ENCODE data around the gene ZNF771.
A peak's percentile ranks its signal among the peaks of the same experiment; 100 is the strongest.

ZNF771 gene

DNA sequence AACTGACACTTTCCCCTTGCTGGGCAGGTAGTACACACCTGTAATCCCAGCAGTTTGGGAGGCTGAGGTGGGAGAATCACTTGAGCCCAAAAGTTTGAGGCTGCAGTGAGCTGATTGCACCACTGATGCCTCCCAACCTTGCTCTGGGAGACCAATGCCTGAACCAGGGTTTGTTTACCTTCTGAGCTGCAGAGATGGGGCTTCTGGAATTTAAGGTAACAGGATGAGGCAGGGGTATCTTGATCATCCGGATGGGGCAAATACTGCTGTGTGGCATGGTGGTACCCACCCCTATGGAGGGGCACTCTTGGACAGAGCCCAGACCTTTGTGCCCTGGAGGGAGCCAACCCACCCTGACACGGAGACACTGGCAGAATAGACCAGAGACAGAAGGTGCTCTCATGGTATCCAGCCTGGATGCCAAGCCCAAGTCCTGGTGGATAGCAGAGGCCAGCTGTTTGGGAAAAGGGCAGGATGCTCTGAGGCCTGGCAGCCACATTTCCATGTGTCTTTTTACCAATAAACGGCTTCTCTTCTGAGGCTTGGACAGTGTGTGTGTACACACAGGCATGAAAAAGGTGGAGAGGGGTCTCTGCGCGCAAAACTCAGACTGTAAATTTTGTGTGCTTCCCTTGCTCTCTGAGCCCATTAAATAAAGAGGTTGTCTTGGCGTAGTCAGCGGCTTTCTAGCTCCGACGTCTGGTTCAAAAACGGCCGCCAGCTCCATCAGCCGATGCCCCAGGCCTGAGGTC, 7.8 kb upstream of the ZNF771 start:
- no peak for DNase-seq

DNA sequence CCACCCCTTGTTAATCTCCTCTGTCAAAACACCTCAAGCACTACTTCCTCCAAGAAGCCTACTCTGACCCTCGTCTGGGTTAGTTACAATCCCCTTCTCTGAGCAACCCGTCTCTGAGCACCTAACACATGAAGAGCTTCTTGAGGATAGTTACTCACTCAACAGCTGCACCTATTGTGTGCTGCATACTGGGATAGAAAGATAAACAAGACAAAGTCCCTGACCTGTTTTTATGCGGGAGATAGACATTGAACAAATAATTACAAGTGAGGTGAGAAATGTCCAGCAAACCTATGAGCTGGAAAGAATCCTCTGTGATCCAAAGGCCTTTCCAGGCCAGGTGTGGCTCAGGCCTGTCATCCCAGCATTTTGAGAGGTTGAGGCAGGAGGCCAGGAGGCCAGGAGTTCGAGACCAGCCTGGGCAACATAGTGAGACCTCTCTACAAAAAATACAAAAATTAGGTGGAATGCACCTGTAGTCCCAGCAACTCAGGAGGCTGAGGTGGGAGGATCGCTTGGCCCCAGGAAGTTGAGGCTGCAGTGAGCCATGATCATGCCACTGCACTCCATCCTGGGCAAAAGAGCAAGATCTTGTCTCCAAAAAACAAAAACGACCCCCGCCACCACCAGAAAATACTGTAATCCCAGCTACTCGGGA, 5.5 kb upstream of the ZNF771 start:
- DNase-seq, result no peak

DNA sequence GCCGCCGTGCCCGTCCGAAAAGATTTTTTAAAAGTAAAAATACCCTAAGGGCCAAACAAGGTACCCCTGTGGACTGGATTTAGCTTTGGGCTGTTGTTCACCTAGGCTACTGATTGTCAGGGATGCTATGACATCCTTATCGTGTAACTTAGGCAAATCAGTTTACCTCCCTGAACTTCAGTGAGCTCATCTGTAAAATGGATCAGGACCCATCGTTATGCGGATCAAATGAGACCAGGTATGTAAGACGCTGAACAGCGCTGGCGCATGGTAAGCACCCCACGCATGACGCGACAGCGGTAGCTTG, 658 bp upstream of the ZNF771 start:
- DNase-seq, result no peak

DNA sequence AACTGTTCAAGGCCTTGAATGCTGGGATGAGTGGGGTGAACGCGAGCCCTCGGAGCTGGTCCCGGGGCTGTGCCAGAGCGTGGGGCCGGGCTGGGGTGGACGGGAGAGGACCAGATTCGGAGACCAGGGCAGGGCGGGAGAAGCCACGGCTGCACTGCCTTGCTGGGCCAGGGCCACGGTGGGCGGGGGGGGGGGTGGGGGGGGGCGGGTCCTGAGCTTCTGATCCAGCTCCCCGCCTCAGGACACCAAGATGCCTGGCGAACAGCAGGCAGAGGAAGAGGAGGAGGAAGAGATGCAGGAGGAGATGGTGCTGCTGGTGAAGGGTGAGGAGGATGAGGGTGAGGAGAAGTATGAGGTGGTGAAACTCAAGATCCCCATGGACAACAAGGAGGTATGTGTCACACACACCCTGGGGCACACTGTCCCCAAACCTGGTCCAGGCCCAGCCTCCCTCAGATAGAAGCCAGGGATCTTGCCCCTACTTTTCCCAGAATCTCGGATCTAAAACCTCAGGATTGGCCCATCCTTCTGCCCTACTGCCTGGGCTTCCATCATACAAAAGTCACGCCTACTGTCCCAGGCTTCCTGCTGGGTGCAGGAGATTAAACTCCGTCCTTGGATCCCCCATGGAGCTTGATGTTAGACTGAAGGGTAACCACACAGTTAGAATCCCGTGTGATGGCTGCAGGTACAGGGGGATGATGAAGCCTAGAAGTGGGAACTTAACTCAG, 563 bp downstream of the ZNF771 start:
- no peak for DNase-seq

DNA sequence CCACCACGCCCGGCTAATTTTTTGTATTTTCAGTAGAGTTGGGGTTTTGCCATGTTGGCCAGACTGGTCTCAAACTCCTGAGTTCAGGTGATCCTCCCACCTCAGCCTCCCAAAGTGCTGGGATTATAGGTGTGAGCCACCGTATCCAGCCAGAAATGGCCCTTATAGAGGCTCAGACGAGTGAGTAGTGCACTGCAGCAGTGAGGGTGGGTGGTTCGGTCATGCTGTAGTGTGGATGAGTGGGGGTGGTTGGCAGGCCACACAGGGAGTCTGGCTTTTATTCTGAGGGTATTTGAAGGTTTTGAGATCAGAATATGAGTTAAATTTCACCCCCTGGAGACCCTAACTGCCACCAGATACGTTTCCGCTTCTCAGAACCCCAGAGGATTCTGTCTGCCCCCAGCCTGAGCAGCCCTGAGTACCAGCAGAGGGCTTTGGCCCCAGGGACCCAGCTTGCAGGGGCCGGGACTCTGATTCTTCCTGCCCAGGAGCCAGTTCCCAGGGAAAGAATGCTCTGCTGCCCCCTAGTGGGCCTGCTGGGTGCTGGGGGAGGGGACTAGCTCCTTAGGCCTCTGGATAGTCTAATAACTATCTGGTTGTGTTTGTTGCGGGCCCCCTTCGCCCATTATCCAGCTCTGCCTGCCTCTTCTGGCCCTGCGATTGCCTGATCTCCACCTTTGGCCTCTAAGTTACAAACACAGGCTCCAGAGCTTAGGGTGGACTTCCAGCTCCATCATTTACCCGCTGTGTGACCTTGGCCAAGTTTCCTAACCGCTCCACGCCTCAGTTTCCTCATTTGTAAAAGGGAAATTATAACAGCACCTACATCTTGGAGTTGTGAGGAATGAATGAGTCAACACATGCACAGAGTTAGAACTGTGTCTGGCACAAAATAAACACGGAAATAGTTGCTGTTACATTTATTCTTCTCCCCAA, 2.0 kb downstream of the ZNF771 start:
- peak; percentile 94 for DNase-seq

DNA sequence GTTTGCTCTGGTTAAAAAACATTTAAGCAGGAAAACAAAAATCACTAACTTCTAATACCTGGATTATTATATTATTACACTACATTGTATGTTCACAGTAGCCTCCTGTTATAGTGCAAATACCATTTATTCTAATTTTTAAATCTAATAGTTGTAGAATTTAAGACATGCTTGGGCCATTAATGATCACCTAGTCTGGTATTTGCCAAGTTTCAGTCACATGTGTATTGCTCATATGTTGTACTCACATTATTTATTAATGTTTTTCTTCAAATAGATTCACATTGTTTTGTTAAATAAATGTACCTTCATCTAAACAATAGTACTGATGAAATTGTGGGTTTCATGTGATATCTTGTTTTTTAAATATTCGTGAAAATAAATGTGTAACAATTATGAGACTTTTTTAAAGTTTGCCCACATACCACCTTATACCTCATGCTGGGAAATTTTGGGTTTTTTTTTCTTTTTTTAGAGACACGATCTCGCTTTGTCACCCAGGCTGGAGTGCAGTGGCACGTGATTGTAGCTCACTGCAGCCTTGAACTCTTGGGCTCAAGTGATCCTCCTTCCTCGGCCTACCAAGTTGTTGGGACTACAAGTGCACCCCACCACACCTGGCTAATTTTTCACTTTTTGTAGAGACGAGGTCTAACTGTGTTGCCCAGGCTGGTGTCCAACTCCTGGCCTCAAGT, 5.9 kb downstream of the ZNF771 start:
- DNase-seq, result no peak

DNA sequence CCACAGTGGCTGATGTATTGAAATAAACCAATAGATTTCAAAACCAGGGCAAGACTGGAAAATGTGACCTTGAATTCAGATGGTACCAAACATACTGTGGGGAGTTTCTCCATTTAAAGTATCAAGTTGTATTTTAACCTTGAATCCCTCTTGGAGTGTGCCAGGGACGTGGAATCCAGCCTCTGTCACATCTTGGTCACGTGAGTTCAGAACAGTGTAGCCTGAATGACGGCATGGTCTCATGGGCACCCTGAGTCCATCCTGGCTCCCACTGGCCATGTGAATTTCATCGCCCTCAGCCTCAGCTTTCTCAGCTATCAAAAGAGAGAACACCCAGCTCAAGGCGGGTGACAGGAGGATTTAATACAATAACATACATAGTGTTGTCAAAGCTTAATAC, 6.8 kb downstream of the ZNF771 start:
- no peak for DNase-seq

DNA sequence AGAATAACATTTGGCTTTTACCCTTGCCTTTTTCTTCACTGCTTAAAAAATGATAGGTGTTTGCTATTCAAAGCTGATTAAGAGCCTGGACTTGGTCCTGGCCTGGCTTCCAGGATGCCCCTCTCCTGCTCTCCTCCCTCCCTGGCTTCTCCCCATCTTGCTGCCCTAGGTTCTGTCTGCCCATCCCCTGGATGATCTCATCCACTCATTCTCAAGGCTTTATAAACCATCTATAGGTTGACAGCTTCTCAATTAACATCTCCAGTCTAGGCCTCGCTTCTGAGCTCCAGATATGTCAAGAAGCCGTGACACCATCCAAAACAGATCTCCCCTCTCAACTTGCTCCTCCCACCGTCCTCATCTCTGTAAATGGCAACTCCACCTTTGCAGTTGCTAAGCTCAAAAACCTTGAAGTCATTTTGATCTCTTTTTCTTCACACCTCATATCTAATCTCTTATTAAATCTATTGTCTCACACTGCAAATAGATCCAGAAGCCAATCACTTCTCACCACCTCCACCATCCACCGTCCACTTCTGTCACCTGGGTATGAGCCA, 8.7 kb downstream of the ZNF771 start:
- DNase-seq, result no peak

DNA sequence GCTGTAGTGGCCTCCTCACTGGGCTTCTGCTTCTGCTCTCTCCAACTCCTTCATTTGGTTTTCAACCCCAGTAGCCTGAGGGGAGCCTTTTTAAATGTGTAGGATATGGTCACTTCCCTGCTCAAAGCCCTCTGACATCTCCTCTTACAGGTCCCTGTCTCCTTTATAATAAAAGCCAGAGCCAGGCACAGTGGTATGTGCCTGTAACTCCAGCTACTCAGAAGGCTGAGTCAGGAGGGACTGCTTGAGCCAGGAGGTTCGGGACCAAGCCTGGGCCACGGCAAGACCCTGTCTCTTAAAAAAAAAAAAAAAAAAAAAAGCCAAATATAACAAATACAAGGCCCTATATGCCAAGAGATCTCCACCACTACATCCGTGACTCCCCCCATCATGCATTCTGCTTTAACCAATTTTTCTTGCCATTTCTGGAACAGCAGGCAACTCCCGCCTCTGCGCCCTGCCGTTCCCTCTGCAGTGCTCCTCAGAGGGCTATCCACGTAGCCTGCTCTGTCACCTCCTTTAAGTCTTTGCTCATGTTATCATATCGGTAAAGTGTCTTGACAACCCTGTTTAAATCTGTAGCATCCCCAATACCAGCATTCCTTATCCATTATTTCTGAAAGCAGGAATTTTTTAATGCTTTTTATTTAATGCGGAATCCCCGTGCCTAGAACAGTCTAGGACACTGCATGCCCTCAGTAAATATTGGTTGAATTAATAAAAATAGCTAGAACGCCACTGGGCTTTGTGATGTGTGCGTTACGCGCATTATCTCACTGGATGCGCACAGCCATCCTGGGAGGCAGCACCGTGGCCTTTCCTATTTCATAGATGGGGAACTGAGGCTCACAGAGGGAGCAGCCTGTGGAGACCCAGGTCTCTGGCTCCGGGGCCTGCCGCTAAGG, 9.5 kb downstream of the ZNF771 start:
- no peak for DNase-seq

DNA sequence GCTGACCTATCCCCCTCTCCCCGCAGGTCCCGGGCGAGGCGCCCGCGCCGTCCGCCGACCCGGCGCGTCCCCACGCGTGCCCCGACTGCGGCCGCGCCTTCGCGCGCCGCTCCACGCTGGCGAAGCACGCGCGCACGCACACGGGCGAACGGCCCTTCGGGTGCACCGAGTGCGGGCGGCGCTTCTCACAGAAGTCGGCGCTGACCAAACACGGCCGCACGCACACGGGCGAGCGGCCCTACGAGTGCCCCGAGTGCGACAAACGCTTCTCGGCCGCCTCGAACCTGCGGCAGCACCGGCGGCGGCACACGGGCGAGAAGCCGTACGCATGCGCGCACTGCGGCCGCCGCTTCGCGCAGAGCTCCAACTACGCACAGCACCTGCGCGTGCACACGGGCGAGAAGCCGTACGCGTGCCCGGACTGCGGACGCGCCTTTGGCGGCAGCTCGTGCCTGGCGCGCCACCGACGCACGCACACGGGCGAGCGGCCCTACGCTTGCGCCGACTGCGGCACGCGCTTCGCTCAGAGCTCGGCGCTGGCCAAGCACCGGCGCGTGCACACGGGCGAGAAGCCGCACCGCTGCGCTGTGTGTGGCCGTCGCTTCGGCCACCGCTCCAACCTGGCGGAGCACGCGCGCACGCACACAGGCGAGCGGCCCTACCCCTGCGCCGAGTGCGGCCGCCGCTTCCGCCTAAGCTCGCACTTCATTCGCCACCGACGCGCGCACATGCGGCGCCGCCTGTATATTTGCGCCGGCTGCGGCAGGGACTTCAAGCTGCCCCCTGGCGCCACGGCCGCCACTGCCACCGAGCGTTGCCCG, 10.3 kb downstream of the ZNF771 start:
- DNase-seq, result peak; percentile 77

DNA sequence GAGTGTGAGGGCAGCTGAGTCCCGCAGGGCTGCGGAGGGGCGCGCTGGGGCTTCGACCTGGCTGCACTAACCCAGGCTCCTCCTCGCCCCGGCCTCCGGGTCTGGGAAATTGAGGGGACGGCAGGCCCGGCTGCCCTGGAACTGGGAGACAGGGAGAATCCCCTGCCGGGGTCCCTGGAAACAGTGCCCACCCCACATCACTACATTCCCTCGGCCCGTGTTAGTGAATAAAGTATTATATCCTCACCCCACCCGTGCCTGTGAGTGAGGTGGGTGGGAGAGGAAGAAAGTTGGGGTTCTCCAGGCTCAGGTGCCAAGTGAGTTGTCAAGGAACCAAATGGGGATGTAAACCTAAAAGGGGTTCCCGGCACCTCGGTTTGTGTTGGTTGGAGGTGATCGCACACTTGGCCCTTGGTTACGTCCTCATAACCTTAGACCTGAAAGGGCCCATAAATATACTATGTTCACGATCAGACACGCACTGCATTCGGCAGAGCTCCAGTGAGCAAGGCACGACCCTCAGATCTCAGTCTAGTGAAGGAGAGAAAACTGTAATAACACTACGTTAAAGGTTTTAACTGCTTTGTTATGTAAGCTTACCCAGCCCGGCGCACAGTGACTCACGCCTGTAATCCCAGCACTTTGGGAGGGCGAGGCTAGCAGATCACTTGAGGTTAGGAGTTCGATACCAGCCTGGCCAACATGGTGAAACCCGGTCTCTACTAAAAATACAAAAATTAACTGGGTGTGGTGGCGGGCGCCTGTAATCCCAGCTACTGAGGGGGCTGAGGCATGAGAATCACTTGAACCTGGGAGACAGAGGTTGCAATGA, 11.2 kb downstream of the ZNF771 start:
- no peak for DNase-seq

DNA sequence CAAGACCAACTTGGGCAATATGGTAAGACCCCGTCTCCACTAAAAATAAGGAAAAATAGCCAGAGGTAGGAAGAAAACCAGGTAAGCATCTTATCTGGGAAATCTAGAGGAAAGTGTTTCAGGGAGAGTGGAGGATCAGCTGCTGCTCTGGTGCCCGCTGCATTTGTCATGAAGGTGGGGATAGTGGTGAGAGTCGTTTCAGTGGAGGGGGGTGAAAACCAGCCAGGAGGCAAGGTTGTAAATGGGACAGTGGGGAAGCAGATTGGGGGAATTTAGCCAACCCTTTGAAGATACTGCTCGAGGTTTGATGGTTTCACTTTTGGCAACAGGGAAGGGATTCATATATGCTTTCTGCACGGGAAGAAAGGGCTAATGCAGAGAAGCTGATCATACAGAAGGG, 13.6 kb downstream of the ZNF771 start:
- DNase-seq, result no peak

DNA sequence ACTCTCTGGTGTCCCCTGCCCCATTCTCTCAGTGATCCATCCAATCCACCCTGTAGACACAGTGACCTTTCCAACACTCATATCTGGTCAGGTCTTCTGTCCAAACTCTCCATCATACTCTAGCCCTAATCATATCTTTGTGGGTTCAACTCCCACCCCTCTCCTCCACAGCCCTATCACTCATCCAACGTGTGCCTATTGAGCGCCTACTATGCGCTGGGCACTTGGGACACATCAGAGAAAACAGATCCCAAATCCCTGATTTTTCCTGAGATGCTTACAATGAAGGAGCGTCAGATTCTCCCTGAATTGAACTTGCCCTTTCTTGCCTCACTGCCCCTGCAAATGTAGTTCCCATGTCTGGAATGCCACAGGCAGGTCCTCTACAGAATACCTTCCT, 20.6 kb downstream of the ZNF771 start:
- DNase-seq, result no peak

DNA sequence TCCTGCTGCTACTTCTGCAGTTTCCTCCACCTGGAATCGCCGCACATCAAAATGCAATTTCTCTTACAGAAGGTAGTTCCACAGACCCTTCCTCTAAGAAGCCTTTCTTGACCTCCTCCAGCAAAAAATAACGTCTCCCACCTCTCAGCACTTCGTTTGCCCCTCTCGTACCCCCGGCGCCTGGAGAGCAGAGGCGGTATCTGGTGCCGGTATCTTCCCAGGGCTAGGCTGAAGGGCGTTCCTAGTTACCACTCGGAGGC, 21.9 kb downstream of the ZNF771 start:
- DNase-seq, result no peak

DNA sequence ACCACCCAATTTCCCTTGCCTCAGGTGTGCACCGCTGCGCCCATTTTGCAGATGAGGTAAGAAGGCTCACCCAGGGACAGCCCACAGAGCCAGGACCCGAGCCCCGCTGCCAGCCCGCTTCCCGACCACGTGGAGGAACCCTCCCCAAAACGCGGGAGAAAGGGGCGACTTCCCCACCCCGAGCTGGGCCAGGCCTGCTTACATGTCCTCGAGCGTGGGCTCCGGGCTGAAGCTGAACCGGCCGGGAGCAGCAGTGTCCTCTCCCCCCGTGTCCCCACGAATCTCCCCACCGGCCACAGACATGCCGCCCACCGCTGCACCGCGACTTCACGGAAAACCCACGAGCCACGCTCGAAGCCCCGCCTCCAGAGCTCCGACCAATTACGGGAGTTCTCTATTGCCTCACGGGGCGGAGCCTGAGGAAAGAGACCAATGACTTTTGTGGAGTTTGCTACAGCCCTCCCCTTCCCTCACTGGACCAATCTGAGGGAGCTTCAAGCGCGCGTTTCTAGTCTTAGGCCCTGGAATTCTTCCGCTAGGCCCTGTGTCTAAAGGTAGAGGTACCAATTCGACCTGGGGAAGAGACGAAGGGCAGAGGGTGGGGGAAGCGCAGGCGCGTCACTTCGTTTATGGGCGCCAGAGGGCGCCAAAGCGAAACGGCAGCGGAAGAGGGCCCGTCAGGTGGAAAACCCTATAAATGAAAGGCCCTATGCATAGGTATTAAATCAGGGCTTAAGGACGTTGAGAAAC, 22.4 kb downstream of the ZNF771 start, which contains the start of gene DCTPP1:
Gene DCTPP1 (minus strand): TSS at position 353 of the 750 bp plus-strand sequence. CDS start 50 bp downstream, at position 303.
- DNase-seq, result peak; percentile 93

DNA sequence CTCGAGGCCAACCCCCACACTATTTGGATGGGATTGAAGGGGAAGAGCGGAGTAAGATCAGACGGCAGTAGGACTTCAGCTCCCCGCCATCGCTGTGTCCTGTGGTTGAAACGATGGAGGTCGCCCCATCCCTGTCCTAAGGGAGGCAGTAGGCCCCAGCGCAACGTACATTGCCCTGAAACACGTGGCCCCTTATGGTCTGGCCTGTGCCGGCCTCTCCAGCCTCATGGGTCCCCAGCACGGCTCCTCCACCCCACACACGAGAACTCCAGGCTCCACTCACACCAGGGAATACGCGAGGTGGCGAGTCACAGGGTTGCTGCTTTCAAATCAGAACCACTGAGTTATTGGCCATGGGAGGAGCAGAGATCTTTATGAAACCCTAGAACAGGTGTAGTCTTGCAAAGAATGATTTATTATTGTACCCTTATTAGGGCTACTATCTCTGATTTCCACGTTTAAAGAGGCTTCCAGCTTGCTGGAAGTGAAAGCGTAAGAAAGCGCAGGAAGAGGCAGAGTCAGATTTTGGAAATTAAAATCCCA, 23.1 kb downstream of the ZNF771 start:
- DNase-seq, result no peak

DNA sequence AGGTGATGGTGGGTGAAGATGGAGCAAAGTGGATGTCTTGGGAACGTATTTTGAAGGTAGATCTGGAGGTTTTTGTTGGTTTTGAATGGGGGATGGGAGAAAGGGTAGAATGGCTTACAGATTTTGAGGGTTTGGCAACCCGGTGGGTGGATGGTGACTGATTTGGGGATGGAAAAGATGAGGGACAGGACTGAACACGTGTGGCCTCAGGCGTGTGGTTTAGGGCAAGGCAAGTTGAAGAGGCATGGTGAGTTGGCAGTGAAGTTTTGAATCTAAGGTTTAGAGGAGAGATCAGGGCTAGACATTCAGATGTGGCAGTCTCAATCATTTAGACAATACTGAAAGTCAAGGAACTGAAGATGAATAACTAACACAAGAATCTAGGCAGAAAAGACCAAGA, 27.4 kb downstream of the ZNF771 start:
- DNase-seq, result no peak

DNA sequence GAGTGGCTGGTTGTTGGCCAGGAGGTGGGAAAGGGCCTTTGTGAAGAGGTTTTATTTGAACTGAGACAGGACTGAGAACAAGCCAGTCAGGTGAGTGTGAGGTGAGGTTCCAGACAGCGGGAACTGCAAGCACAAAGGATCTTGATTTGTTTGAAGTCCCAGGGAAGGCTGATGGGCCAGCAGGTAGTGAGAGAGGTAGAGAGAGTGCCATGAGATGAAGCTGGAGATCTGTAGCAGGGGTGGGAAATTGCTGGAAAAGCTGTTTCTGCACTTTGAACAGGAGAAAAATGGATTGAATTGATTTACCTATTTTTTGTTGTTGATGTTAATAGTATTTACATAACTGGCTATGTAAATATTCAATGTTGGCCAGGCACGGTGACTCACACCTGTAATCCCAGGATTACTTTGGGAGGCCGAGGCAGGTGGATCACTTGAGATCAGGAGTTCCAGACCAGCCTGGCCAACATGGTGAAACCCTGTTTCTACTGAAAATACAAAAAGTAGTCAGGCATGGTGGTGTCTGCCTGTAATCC, 30.2 kb downstream of the ZNF771 start:
- DNase-seq, result no peak

All from activated T-cell treated with anti-CD3 and anti-CD28 coated beads for 4 hours (primary cell).